HepG2 (cell line): ENCODE results near the gene SELPLG. TPM values are rescaled to one million over a fixed set of nuclear protein-coding genes. Genes with fewer than 3 reads are reported as not detected.

Experiments
- ADNP ChIP-seq: sonication (generic); formaldehyde crosslinking; IDR thresholded peaks from 2 replicates; pipeline ENCODE4 v1.4.0; 2020; ENCODE audit warnings: missing genetic modification reagents
- HCFC1 ChIP-seq: fragments of 150-350 bp; IDR thresholded peaks from 2 replicates; pipeline ENCODE4 v1.6.1; 2014; ENCODE audit warnings: low read depth, low read length
- HMG20B ChIP-seq: conservative IDR thresholded peaks from 2 replicates; pipeline ENCODE4 v1.6.1; 2016; ENCODE audit warnings: missing genetic modification reagents, missing compliant biosample characterization
- HOXA9 ChIP-seq: sonication (generic); formaldehyde crosslinking; IDR thresholded peaks from 2 replicates; pipeline ENCODE4 v1.8.1; 2022; ENCODE audit warnings: missing genetic modification reagents, mild to moderate bottlenecking, moderate library complexity, borderline replicate concordance
- MED1 ChIP-seq: sonication (generic); formaldehyde crosslinking; IDR thresholded peaks from 2 replicates; pipeline ENCODE4 v1.4.0; 2020; ENCODE audit warnings: missing genetic modification reagents
- NR2C2 ChIP-seq: sonication (generic); formaldehyde crosslinking; IDR thresholded peaks from 2 replicates; pipeline ENCODE4 v1.4.0; 2020; ENCODE audit warnings: missing genetic modification reagents, mild to moderate bottlenecking, moderate library complexity, borderline replicate concordance
- RFXANK ChIP-seq: IDR thresholded peaks from 2 replicates; pipeline ENCODE4 v1.6.1; 2016
- SMAD3 ChIP-seq: sonication (generic); formaldehyde crosslinking; IDR thresholded peaks from 2 replicates; pipeline ENCODE4 v1.4.0; 2020; ENCODE audit warnings: missing genetic modification reagents
- SMARCE1 ChIP-seq: fragments of 450-650 bp; IDR thresholded peaks from 2 replicates; pipeline ENCODE4 v1.6.1; 2017; ENCODE audit warnings: borderline replicate concordance
- THAP11 ChIP-seq: IDR thresholded peaks from 2 replicates; pipeline ENCODE4 v1.6.1; 2016; ENCODE audit warnings: missing biosample characterization, missing genetic modification reagents
- U2AF1 ChIP-seq: fragments of 200-400 bp; formaldehyde crosslinking; optimal IDR thresholded peaks from 2 replicates; pipeline ENCODE3; 2017; ENCODE audit warnings: mild to moderate bottlenecking, low read depth, low read length
- ZBTB37 ChIP-seq: sonication (generic); formaldehyde crosslinking; IDR thresholded peaks from 2 replicates; pipeline ENCODE4 v1.4.0; 2020; ENCODE audit warnings: mild to moderate bottlenecking, missing genetic modification reagents
- ZFX ChIP-seq: sonication (generic); formaldehyde crosslinking; IDR thresholded peaks from 2 replicates; pipeline ENCODE4 v1.4.0; 2020; ENCODE audit warnings: mild to moderate bottlenecking, low read depth, missing genetic modification reagents, moderate library complexity
- ZHX1 ChIP-seq: sonication (generic); formaldehyde crosslinking; IDR thresholded peaks from 2 replicates; pipeline ENCODE4 v1.8.1; 2022; ENCODE audit warnings: low read depth, mild to moderate bottlenecking, missing genetic modification reagents
- ZNF451 ChIP-seq: sonication (generic); formaldehyde crosslinking; IDR thresholded peaks from 2 replicates; pipeline ENCODE4 v1.5.0; 2020; ENCODE audit warnings: mild to moderate bottlenecking, missing genetic modification reagents
- ZNF646 ChIP-seq: sonication (generic); formaldehyde crosslinking; IDR thresholded peaks from 2 replicates; pipeline ENCODE4 v1.9.0; 2021; ENCODE audit warnings: mild to moderate bottlenecking, missing genetic modification reagents
- polyA plus RNA-seq, 8 experiments: library from polyadenylated mRNA; depleted of rRNA in 3 of 8; stranded (reverse) in 7 of 8; unstranded in 1 of 8; fragments of >200 nt; fragmentation: Illumina TruSeq in 4 of 8; extraction: Trizol in 4 of 8; gene quantifications; 2 replicates each; pipeline versions ENCODE4 v1.2.1 to v1.2.3, GENCODE V29; 2011 to 2016; ENCODE audit warnings: low read depth in 4 of 8, missing spikeins in 1 of 8, mixed read lengths in 1 of 8; ENCODE audit not compliant: insufficient read depth in 1 of 8
- total RNA-seq, 5 experiments: library from RNA; depleted of rRNA; stranded (reverse); fragments of >200 nt; fragmentation: Illumina TruSeq; extraction: Trizol; gene quantifications; 2 replicates each; pipeline ENCODE4 v1.2.3, GENCODE V29; 2016; ENCODE audit warnings: low read depth in 1 of 5
- TF ChIP-seq, protein P1 (sequence below): sonication (generic); formaldehyde crosslinking; IDR thresholded peaks from 2 replicates; pipeline ENCODE4 v1.5.0; 2020; ENCODE audit warnings: missing genetic modification reagents

Gene SELPLG
- total and polyA plus RNA-seq, 2 of the 13 experiments (the other 11 are each of a cell fraction or from before 2014, with no cell fraction given) = 0.12 TPM; not detected in 1

GRCh38 chr12:108620236-108620879 lies 13.3 kb downstream of the SELPLG start (continued):
- TF ChIP-seq NR2C2 (CRISPR knock-in tag) (peak; percentile 41; the same call in 1 of the 2 replicates), SMARCE1 (no peak), HMG20B (CRISPR knock-in tag) (no peak), ZNF451 (CRISPR knock-in tag) (no peak), ZHX1 (CRISPR knock-in tag) (no peak), ZBTB37 (CRISPR knock-in tag) (no peak), HCFC1 (no peak), RFXANK (CRISPR knock-in tag) (no peak), ZNF646 (no peak), THAP11 (CRISPR knock-in tag) (peak; percentile 79), U2AF1 (no peak), MED1 (CRISPR knock-in tag) (peak; percentile 20; the same call in 1 of the 2 replicates), ZFX (CRISPR knock-in tag) (peak; percentile 63; the same call in 1 of the 2 replicates), HOXA9 (CRISPR knock-in tag) (no peak), ADNP (no peak), SMAD3 (CRISPR knock-in tag) (0 out of 2 replicates have a peak, but pooled peaks have one; percentile 39)
- TF ChIP-seq, protein P1, sequence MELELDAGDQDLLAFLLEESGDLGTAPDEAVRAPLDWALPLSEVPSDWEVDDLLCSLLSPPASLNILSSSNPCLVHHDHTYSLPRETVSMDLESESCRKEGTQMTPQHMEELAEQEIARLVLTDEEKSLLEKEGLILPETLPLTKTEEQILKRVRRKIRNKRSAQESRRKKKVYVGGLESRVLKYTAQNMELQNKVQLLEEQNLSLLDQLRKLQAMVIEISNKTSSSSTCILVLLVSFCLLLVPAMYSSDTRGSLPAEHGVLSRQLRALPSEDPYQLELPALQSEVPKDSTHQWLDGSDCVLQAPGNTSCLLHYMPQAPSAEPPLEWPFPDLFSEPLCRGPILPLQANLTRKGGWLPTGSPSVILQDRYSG = no peak
